GM12873 (cell line): ENCODE data around the gene CSNK1G2.

ENCODE experiments used
- TF ChIP-seq, protein P1 (sequence below): IDR thresholded peaks from 2 replicates; pipeline ENCODE4 v1.5.1; 2012; ENCODE audit warnings: low read depth, mild to moderate bottlenecking, moderate library complexity, low read length, control low read depth; ENCODE audit not compliant: insufficient read depth; ENCODE audit errors: missing control alignments

The CSNK1G2 gene

DNA sequence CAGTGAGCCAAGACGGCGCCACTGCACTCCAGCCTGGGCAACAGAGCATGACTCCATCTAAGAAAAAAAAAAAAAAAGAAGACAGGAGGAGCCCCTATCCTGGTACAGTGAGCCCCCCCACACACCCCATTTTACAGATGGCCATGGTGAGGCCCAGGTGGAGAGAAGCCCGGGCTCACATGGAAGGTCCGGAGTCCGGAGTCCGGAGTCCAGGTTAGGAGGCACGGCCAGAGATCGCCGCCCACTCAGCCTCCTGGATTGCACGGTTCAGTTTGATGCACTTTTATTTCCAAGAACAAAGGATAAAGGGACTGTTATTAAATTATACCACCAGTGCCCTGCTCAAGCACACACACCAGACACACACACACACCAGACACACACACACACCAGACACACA, 85.8 kb downstream of the CSNK1G2 start:
- TF ChIP-seq, protein P1, sequence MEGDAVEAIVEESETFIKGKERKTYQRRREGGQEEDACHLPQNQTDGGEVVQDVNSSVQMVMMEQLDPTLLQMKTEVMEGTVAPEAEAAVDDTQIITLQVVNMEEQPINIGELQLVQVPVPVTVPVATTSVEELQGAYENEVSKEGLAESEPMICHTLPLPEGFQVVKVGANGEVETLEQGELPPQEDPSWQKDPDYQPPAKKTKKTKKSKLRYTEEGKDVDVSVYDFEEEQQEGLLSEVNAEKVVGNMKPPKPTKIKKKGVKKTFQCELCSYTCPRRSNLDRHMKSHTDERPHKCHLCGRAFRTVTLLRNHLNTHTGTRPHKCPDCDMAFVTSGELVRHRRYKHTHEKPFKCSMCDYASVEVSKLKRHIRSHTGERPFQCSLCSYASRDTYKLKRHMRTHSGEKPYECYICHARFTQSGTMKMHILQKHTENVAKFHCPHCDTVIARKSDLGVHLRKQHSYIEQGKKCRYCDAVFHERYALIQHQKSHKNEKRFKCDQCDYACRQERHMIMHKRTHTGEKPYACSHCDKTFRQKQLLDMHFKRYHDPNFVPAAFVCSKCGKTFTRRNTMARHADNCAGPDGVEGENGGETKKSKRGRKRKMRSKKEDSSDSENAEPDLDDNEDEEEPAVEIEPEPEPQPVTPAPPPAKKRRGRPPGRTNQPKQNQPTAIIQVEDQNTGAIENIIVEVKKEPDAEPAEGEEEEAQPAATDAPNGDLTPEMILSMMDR, result no peak

DNA sequence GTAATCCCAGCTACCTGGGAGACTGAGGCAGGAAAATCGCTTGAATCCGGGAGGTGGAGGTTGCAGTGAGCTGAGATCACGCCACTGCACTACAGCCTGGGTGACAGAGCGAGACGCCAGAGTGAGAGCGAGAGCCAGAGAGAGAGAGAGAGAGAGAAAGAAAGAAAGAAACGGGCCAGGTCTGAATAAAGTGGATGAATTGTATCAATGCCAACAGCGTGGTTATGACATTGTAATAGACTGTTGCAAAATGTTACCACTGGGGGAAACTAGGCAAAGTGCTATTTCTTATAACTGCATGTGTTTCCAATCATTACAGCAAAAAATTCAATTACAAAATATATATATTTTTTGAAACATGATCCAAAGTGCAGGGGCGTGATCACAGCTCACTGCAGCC, 86.4 kb downstream of the CSNK1G2 start:
- TF ChIP-seq, protein P1, result no peak
